ENCODE measurements around the gene DTL. TPM values are rescaled to one million over a fixed set of nuclear protein-coding genes. Genes with fewer than 3 reads are reported as not detected.
A peak's percentile ranks its signal among the peaks of the same experiment; 100 is the strongest.

The DTL gene
- total and polyA plus RNA-seq, 8 donors, result 0.58 to 7.5 (median 1.5) TPM; not detected in 2

GRCh38 chr1:212135166-212135565 is 99.6 kb downstream of the DTL start:
- Histone ChIP-seq H3K4me1 (peaks cover 0 to 4% (median 0%) of the 10 kb centered on the region in 4 donors), H3K27me3 (no peaks in the 10 kb centered on the region), H3K4me3 (no peak overlapping the region), H3K36me3 (no peaks in the 10 kb centered on the region), H3K9me3 (no peaks in the 10 kb centered on the region), H3K27ac (no peak overlapping the region)
- intact Hi-C loops (cut with DNase I; ENCODE audit: low total_unique reads), result no loop called here
- 95 to 100% (median 97%) methylated on average over 2 of the region's 2 CpGs for WGBS, 5 donors
- no peak for DNase-seq
- TF ChIP-seq POLR2A (IDR thresholded peaks at IDR 0.05) (no peak), POLR2AphosphoS5 (IDR thresholded peaks at IDR 0.05) (no peak), EP300 (IDR thresholded peaks at IDR 0.05) (no peak)
- TF ChIP-seq, protein P1, sequence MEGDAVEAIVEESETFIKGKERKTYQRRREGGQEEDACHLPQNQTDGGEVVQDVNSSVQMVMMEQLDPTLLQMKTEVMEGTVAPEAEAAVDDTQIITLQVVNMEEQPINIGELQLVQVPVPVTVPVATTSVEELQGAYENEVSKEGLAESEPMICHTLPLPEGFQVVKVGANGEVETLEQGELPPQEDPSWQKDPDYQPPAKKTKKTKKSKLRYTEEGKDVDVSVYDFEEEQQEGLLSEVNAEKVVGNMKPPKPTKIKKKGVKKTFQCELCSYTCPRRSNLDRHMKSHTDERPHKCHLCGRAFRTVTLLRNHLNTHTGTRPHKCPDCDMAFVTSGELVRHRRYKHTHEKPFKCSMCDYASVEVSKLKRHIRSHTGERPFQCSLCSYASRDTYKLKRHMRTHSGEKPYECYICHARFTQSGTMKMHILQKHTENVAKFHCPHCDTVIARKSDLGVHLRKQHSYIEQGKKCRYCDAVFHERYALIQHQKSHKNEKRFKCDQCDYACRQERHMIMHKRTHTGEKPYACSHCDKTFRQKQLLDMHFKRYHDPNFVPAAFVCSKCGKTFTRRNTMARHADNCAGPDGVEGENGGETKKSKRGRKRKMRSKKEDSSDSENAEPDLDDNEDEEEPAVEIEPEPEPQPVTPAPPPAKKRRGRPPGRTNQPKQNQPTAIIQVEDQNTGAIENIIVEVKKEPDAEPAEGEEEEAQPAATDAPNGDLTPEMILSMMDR (IDR thresholded peaks at IDR 0.05), result no peak

- H3K4me3 ChIP-seq, result no peak overlapping the region
- no peak for DNase-seq
- WGBS, 5 donors, result 63 to 96% (median 72%) methylated on average over 1 of the region's 1 CpG
- H3K9me3 ChIP-seq, result no peaks in the 10 kb centered on the region
- H3K36me3 ChIP-seq, result no peaks in the 10 kb centered on the region
- H3K27me3 ChIP-seq, result no peaks in the 10 kb centered on the region
- no peak overlapping the region for H3K27ac ChIP-seq
- intact Hi-C loops (cut with DNase I; ENCODE audit: low total_unique reads), result no loop called here
- peaks cover 0 to 4% (median 0%) of the 10 kb centered on the region in 4 donors for H3K4me1 ChIP-seq
- TF ChIP-seq POLR2AphosphoS5 (IDR thresholded peaks at IDR 0.05) (no peak), POLR2A (IDR thresholded peaks at IDR 0.05) (no peak), EP300 (IDR thresholded peaks at IDR 0.05) (no peak)
- TF ChIP-seq, protein P1 (IDR thresholded peaks at IDR 0.05), result no peak
These were observed 102.3 kb downstream of the DTL start for GRCh38 chr1:212137854-212138253.

DNA sequence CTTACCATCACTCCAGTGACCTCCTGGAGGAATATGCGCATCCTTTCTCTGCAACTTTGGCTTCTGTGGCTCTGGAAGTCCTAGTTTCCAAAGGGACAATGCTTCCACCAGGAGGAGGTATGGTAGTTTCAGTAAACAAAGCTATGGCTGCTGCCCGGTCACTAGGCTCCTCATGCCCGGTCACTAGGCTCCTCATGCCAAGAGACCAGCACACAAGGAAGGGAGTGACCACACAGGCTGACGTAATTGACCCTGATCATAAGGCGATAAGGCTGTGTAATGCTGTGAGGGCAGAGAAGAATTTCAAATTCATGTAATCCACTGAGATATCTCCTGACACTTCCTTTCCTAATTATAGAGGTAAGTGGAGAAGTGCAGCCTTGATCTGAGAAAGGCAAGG is 102.9 kb downstream of the DTL start:
- WGBS, 5 donors, result 48 to 78% (median 59%) methylated on average over 5 of the region's 5 CpGs

DNA sequence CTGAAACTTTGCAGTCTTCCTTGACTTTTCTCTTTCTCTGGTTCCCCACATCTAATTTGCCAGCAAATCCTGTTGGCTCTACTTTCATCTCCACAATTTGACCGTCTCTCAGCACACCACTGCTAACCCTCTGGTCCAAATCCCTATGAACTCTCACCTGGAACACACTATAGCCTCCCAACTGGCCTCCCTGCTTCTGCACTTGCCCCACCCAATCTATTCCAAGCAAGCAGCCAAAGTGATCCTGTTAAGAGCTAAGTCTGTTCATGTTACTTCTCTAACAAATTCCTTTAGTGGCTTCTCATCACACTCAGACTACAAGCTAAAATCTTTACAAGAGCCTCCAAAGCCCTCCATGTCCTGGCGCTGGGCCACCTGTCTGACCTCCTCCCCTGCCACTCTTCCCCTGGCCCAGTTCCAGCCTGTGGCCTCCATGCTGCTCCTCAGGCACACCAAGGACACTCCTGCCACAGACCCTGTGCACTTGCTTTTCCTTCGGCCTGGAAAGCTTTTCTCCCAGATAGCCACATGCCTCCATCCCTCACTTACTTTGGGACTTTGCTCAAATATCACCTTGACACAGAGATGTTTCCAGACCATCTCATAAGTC is 104.1 kb downstream of the DTL start:
- H3K27me3 ChIP-seq, result no peaks in the 10 kb centered on the region
- no peak overlapping the region for H3K4me3 ChIP-seq
- DNase-seq, result no peak
- no peaks in the 10 kb centered on the region for H3K9me3 ChIP-seq
- peaks cover 0 to 4% (median 0%) of the 10 kb centered on the region in 4 donors for H3K4me1 ChIP-seq
- intact Hi-C loops (cut with DNase I; ENCODE audit: low total_unique reads), result no loop called here
- H3K27ac ChIP-seq, result no peak overlapping the region
- no peaks in the 10 kb centered on the region for H3K36me3 ChIP-seq
- TF ChIP-seq POLR2A (IDR thresholded peaks at IDR 0.05) (no peak), EP300 (IDR thresholded peaks at IDR 0.05) (no peak), POLR2AphosphoS5 (IDR thresholded peaks at IDR 0.05) (no peak)
- TF ChIP-seq, protein P1 (IDR thresholded peaks at IDR 0.05), result no peak
- WGBS, 5 donors, result 82 to 94% (median 92%) methylated on average over 3 of the region's 3 CpGs

More for the DNA sequence above, 102.9 kb downstream of the DTL start:
- no peak overlapping the region for H3K27ac ChIP-seq
- H3K4me1 ChIP-seq, result peaks cover 0 to 4% (median 0%) of the 10 kb centered on the region in 4 donors
- no peaks in the 10 kb centered on the region for H3K27me3 ChIP-seq
- no peak overlapping the region for H3K4me3 ChIP-seq
- no peaks in the 10 kb centered on the region for H3K36me3 ChIP-seq
- H3K9me3 ChIP-seq, result no peaks in the 10 kb centered on the region
- peak in 1 of 2 donors; percentile 42 for DNase-seq
- TF ChIP-seq POLR2A (IDR thresholded peaks at IDR 0.05) (no peak), POLR2AphosphoS5 (IDR thresholded peaks at IDR 0.05) (no peak)
- TF ChIP-seq, protein P1 (IDR thresholded peaks at IDR 0.05), result peak in 2 of 7 experiments; percentile 17 to 48
- intact Hi-C loops (cut with DNase I; ENCODE audit: low total_unique reads), result no loop called here

All from stomach (tissue), 9 donors.